Lower lobe of right lung (tissue), 2 donors: Measurements from ENCODE around the gene BAIAP2L2. TPM values are rescaled to one million over a fixed set of nuclear protein-coding genes. Genes with fewer than 3 reads are reported as not detected.
A peak's percentile ranks its signal among the peaks of the same experiment; 100 is the strongest.
"Not testable (repeated sequence)": the region's sequence is repeated elsewhere in the genome, so short reads cannot be mapped to it uniquely, and the experiment has no call there.

Experiments used
- ATAC-seq, 2 donors: fragments of 200-7000 bp; cut with Tn5 transposase; one replicate each; pipeline ENCODE4 v1.9.1; 2020 to 2022; ENCODE audit warnings: mild to moderate bottlenecking in 2 of 2, moderate library complexity in 2 of 2
- DNase-seq: peaks from one replicate; pipeline ENCODE4 v3.0.0-alpha.2; 2020
- H3K27ac ChIP-seq: fragments of 200-600 bp; one replicate; pipeline ENCODE4 v1.8.0; 2022
- H3K27me3 ChIP-seq: fragments of 200-600 bp; one replicate; pipeline ENCODE4 v1.8.0; 2022; ENCODE audit warnings: low read depth
- H3K36me3 ChIP-seq: fragments of 200-600 bp; one replicate; pipeline ENCODE4 v1.8.0; 2022; ENCODE audit warnings: mild to moderate bottlenecking
- H3K4me1 ChIP-seq: fragments of 200-600 bp; one replicate; pipeline ENCODE4 v1.8.0; 2022
- H3K4me3 ChIP-seq: fragments of 200-600 bp; one replicate; pipeline ENCODE4 v1.8.0; 2022; ENCODE audit warnings: mild to moderate bottlenecking
- H3K9me3 ChIP-seq: fragments of 200-600 bp; one replicate; pipeline ENCODE4 v1.8.0; 2022
- intact Hi-C: fragments of 100-400 bp; cut with DNase I; formaldehyde crosslinking; loops from one replicate; pipeline ENCODE4 v1.11.0; 2022
- total RNA-seq: library from RNA; stranded (reverse); fragmentation: NEBNext Ultra II Directional; extraction: Animal tissue kit (Norgen Biotek cat#: 25700); gene quantifications from one replicate; pipeline ENCODE4 v1.2.1, GENCODE V29; 2021
- TF ChIP-seq, protein P1 (sequence below): fragments of 200-600 bp; IDR thresholded peaks from one replicate; pipeline ENCODE4 v1.8.0; 2022; ENCODE audit warnings: antibody characterized with exemption, mild to moderate bottlenecking
- donor health status: DM: no; HTN: yes; CAD: no; lungs with severe emphysema.

Gene BAIAP2L2
- total RNA-seq, 1 donor from 2014 or later = 0.44 TPM

DNA sequence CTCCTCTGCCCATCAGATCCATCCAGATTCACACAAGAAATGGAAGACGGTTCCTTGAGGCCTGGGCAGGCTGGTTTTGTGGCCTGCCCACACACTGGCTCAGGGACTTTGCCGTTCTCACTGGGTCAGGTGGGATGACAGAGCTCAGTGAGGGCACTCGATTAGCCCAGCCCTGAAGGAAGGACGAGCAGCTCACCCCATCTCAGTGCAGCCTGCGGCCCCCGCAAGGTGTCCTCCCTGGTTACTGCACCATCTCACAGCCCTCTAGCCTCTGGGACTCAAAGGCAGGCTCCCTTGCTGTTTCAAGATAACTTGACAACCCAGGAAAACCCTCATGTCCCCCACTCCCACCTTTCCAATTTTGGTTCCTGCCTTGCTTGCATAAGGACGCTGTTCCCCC, 30.7 kb downstream of the BAIAP2L2 start:
- no peak for ATAC-seq
- intact Hi-C loops = no loop called here

DNA sequence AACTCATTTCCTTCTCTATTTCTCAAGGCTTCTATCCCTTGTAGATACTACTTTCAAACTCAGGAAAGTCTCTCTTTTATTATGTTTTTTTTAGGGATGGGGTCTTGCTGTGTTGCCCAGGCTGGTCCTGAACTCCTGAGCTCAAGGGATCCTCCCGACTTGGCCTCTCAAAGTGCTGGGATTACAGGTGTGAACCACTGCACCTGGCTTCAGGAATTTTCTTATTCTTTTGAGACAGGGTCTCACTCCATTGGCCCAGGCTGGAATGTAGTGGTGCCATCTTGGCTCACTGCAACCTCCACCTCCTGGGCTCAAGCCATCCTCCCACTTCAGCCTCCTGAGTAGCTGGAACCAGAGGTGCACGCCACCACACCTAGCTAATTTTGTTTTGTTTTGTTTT, 31.3 kb downstream of the BAIAP2L2 start:
- intact Hi-C loops, DNase-seq: not testable (repeated sequence)
- peaks cover 14% of the 10 kb centered on the region for H3K36me3 ChIP-seq

More for the DNA sequence above, 30.7 kb downstream of the BAIAP2L2 start:
- Histone ChIP-seq H3K4me3 (no peak overlapping the region), H3K36me3 (peaks cover 8% of the 10 kb centered on the region), H3K4me1 (peaks cover 22% of the 10 kb centered on the region), H3K27ac (no peak overlapping the region), H3K9me3 (no peaks in the 10 kb centered on the region), H3K27me3 (peaks cover 35% of the 10 kb centered on the region)
- peak; percentile 25 for DNase-seq
- TF ChIP-seq, protein P1, sequence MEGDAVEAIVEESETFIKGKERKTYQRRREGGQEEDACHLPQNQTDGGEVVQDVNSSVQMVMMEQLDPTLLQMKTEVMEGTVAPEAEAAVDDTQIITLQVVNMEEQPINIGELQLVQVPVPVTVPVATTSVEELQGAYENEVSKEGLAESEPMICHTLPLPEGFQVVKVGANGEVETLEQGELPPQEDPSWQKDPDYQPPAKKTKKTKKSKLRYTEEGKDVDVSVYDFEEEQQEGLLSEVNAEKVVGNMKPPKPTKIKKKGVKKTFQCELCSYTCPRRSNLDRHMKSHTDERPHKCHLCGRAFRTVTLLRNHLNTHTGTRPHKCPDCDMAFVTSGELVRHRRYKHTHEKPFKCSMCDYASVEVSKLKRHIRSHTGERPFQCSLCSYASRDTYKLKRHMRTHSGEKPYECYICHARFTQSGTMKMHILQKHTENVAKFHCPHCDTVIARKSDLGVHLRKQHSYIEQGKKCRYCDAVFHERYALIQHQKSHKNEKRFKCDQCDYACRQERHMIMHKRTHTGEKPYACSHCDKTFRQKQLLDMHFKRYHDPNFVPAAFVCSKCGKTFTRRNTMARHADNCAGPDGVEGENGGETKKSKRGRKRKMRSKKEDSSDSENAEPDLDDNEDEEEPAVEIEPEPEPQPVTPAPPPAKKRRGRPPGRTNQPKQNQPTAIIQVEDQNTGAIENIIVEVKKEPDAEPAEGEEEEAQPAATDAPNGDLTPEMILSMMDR = no peak

GRCh38 chr22:38078046-38078840, 32.2 kb downstream of the BAIAP2L2 start:
- intact Hi-C loops = no loop called here
- no peak overlapping the region for H3K27ac ChIP-seq
- TF ChIP-seq, protein P1 = no peak
- H3K4me3 ChIP-seq = no peak overlapping the region
- H3K4me1 ChIP-seq = peaks cover 22% of the 10 kb centered on the region
- H3K9me3 ChIP-seq = no peaks in the 10 kb centered on the region
- peaks cover 24% of the 10 kb centered on the region for H3K36me3 ChIP-seq
- no peak for ATAC-seq
- peaks cover 30% of the 10 kb centered on the region for H3K27me3 ChIP-seq
- peak; percentile 43 for DNase-seq

More for the DNA sequence above, 31.3 kb downstream of the BAIAP2L2 start:
- not testable (repeated sequence) for H3K9me3 ChIP-seq, H3K4me3 ChIP-seq, ATAC-seq, H3K27ac ChIP-seq
- peaks cover 35% of the 10 kb centered on the region for H3K27me3 ChIP-seq
- peaks cover 22% of the 10 kb centered on the region for H3K4me1 ChIP-seq

- intact Hi-C loops = no loop called here
- Histone ChIP-seq H3K27ac (no peak overlapping the region), H3K27me3 (peaks cover 24% of the 10 kb centered on the region), H3K36me3 (peaks cover 30% of the 10 kb centered on the region), H3K9me3 (no peaks in the 10 kb centered on the region), H3K4me3 (no peak overlapping the region), H3K4me1 (peaks cover 19% of the 10 kb centered on the region)
- ATAC-seq (no peak), DNase-seq (no peak)
- TF ChIP-seq, protein P1 = no peak
These were observed 32.9 kb downstream of the BAIAP2L2 start for GRCh38 chr22:38077595-38077994.

- TF ChIP-seq, protein P1 = no peak
- no peak overlapping the region for H3K27ac ChIP-seq
- peaks cover 14% of the 10 kb centered on the region for H3K4me1 ChIP-seq
- H3K4me3 ChIP-seq = no peak overlapping the region
- intact Hi-C loops = no loop called here
- peaks cover 35% of the 10 kb centered on the region for H3K36me3 ChIP-seq
- ATAC-seq (no peak), DNase-seq (no peak)
- peaks cover 19% of the 10 kb centered on the region for H3K27me3 ChIP-seq
- H3K9me3 ChIP-seq = no peaks in the 10 kb centered on the region
These were observed 33.4 kb downstream of the BAIAP2L2 start for GRCh38 chr22:38077096-38077495.

DNA sequence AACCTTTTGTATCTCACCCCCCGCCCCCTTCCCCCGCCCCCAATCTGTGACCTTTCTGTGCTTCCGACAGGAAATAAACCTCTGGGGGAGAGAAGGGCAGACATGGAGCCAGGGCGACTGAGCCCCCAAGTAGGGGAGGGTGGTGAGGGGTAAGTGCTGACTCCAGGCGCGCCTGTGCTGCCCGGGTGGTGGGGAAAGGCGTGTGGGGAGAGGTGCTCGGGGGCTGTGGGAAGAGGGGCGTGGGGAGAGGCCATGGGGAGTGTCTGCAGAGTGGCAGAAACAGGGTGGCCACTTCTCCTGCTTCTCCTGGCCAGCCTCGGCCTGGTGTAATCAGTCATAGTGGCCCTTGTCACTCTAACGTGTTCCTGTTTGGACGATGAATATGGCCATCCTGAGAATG, 34.5 kb downstream of the BAIAP2L2 start:
- ATAC-seq = no peak
- no peak overlapping the region for H3K4me3 ChIP-seq
- no peaks in the 10 kb centered on the region for H3K9me3 ChIP-seq
- peaks cover 9% of the 10 kb centered on the region for H3K27me3 ChIP-seq
- peaks cover 5% of the 10 kb centered on the region for H3K4me1 ChIP-seq
- TF ChIP-seq, protein P1 = no peak
- DNase-seq = no peak
- intact Hi-C loops = no loop called here
- H3K27ac ChIP-seq = no peak overlapping the region
- peaks cover 44% of the 10 kb centered on the region for H3K36me3 ChIP-seq
